ENCODE results near the gene GATM. TPM values are rescaled to one million over a fixed set of nuclear protein-coding genes. Genes with fewer than 3 reads are reported as not detected.

Gene GATM
- total and polyA plus RNA-seq, 2 of the 8 experiments (the other 6 are each of a cell fraction or from before 2014, with no cell fraction given): 10.2 to 15.1 TPM

- no peak for TF ChIP-seq CEBPB (IDR thresholded peaks at IDR 0.05; ENCODE audit: low read depth, low read length)
- no peak for TF ChIP-seq NANOG (IDR thresholded peaks at IDR 0.05; ENCODE audit: insufficient read depth, low read depth, low read length, poor library complexity, severe bottlenecking)
- TF ChIP-seq YY1 (IDR thresholded peaks at IDR 0.05; ENCODE audit: low read depth, low read length): no peak
- no peak for TF ChIP-seq CHD1 (IDR thresholded peaks at IDR 0.05; ENCODE audit: low read depth, low read length)
- TF ChIP-seq EZH2 (IDR thresholded peaks at IDR 0.05; ENCODE audit: low read depth, low read length, severe bottlenecking): no peak
Measured at GRCh38 chr15:45384700-45385099, 6.4 kb upstream of the GATM start (continued).

All from H1 (cell line).